ENCODE data around the gene BCKDHB. TPM values are rescaled to one million over a fixed set of nuclear protein-coding genes. Genes with fewer than 3 reads are reported as not detected.
"Not testable (repeated sequence)": the region's sequence is repeated elsewhere in the genome, so short reads cannot be mapped to it uniquely, and the experiment has no call there.

The BCKDHB gene
- total RNA-seq, 1 experiment from 2014 or later: 8.5 TPM

GRCh38 chr6:80256691-80257090, 150.2 kb downstream of the BCKDHB start:
- DNase-seq (ENCODE audit: low spot score): no peak

DNA sequence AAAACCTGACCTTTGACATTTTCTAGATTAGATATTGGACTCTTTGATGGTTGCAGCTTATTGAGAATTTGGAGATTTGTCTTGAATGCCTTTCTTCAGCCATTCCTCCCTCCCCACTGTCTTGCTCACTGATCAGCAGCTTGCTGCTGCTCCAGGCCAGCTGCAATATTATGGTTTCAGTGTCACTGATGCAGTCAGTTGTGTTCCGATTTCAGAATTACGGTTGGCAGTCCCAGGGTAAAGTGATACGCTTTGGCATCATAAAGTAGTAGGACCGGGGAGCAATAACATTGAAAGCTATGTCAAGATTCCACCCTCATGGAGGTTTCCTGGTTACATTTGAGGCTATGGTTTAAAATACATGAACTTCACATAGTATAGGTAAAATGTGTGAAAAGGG, 152.6 kb downstream of the BCKDHB start:
- no peak for DNase-seq (ENCODE audit: low spot score)

DNA sequence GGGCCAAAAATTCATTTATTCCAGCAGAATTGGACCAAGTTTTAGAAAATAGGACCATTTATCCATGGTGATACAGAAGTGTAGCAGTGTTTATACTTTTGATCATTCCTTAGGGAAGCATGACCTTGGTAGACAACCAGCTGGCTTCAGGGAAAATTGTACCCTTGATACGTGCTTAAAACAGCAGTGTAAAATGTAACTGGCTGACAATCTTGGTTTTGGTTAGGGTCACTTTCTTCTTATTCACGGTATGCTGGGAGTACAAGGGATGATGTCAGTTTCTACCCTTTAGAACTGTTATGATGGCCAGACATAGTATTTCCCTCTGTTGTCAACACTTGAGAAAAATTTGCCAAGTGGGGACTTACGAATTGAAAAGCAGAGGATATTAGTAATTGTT, 157.1 kb downstream of the BCKDHB start:
- no peak for DNase-seq (ENCODE audit: low spot score)

- no peak for DNase-seq (ENCODE audit: low spot score)
Measured at GRCh38 chr6:80268865-80269730, 162.6 kb downstream of the BCKDHB start.

GRCh38 chr6:80271074-80271473, 164.6 kb downstream of the BCKDHB start:
- no peak for DNase-seq (ENCODE audit: low spot score)

DNA sequence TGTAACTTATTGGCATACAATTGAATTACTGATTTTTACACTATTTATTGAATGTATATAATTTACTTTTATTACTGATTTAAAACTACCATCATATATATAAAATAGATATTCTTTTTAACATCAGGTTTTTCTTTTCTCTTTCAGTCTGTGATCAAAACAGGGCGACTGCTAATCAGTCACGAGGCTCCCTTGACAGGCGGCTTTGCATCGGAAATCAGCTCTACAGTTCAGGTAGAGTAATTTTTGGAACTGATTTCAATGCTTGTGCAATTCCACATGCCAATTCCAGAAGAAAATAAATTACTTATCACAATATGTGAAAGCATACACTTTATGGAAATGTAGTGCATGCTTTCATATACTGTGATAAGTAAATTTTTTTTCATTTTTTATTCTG, 166.5 kb downstream of the BCKDHB start:
- no peak for DNase-seq (ENCODE audit: low spot score)

- DNase-seq (ENCODE audit: low spot score): no peak
Measured at GRCh38 chr6:80276861-80277260, 170.4 kb downstream of the BCKDHB start.

DNA sequence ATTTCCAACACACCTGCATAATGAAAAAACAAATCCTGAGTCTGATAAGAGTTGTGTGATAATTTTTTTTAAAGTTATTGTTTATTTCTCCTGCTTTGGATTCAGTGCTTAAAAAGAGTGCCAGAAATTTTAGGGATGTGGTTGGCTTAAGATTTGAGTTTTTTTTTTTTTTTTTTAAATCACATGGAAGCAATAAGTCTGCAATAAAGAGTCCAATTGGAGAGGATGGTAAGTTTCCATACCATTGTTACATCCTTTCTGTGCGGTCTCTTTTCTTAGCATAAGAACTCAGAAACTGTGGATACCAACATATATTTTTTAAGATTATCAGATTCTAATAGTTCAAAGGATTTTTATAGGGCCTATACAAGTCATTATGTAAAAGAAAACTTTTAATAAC, 171.0 kb downstream of the BCKDHB start:
- DNase-seq (ENCODE audit: low spot score): no peak

DNA sequence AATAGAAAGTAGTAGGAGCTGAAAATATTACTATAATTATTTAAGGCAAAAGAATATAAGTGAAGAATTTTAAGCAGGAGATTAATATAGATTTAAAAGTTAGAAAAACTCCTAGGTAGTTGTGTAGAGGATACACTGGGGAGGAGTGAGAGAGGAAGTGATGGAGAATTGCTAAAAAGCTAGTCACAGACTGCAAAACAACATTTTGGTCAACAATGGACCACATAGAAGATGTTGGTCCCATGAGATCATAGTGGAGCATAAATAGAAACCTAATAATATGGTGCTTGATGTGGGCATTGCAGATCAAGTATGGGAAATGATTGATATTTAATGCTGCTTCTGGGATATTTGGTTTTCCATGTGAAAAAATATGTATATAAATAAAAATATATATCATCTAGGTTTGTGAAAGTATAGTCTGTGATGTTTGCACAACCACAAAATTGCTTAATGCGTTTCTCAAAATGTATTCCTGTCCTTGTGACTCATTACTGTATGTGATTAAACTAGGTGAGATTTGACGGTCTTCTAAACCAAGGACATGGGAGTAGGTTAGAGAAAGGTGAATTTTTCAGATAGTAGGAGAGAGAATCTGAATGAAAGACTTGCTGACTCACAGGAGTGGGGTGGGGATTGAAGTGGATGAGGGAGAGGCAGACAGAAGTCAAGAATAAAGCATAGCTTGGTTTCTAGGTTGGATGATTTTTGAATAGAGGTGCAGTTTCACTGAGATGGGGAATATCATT, 174.0 kb downstream of the BCKDHB start:
- DNase-seq (ENCODE audit: low spot score): peak; percentile 4

DNA sequence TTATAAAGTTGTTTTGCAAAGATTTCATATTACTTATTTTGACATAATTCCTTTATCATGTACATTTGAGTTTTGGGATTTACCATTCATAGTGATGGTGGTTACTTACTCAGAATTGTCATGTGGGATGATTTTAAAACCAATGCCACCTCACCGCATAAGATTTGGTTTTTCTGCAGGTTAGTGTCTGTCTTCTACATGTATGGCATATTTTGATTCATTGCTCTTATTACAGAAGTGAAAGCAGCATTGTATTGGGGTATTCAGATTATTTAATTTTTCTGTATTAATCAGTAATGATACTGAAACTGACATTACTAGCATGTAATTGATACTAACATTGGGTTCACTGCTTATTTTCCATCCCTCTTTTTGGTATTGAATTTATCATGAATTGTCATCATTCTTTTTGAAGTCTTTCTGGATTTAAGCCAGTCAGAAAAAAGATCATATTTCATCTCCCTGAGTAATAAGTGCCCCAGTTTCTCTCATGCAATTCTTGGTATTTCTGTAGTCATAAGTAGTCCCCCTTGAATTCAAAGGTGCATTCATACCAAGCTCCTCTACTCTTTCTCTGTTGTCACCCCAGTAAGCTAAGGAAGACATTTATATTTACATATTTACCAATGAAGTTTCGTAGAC, 176.6 kb downstream of the BCKDHB start:
- DNase-seq (ENCODE audit: low spot score): no peak

- no peak for DNase-seq (ENCODE audit: low spot score)
Measured at GRCh38 chr6:80287112-80287511, 180.6 kb downstream of the BCKDHB start.

GRCh38 chr6:80287607-80288006, 181.1 kb downstream of the BCKDHB start:
- DNase-seq (ENCODE audit: low spot score): no peak

- DNase-seq (ENCODE audit: low spot score): no peak
Measured at GRCh38 chr6:80289727-80290126, 183.3 kb downstream of the BCKDHB start.

- DNase-seq (ENCODE audit: low spot score): not testable (repeated sequence)
Measured at GRCh38 chr6:80294531-80294930, 188.1 kb downstream of the BCKDHB start.

GRCh38 chr6:80302716-80303115, 196.2 kb downstream of the BCKDHB start:
- DNase-seq (ENCODE audit: low spot score): no peak

DNA sequence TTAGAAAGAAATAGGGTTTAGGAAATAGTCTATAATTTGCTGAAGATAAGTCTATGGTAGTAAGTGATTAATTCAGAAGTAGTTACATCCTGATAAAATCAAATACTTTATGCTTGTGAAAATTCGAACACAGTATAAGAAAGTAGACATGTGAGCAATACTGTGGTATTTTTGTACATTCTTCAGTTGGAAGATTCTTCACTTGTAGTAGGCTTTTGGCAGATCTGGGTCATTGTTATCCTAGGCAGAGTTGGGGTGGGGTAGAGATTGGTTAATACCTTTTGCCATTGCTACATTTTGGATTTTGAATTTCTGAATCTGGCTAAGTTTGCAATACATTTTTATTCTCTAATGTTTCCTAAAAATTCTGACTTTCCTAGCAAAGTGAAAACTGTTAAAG, 197.5 kb downstream of the BCKDHB start:
- no peak for DNase-seq (ENCODE audit: low spot score)

DNA sequence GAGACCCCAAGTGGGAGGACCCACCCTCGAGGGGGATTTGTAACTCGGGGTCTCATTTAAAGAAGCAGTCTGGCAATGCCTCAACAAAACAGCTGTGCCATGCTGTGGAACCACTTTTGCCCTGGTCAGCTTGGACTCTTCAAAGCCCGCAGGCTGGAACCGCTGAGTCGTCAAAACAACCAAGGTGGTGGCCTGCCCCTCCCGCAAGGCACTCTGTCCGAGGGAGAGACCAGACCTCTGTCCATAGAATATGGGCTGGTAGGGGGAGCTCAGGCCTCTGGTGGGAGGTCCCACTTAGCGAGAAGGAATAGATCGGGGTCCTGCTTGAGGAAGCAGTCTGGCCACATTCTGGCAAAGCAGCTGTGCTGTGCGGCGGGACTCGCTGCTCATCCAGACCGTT, 208.1 kb downstream of the BCKDHB start:
- no peak for DNase-seq (ENCODE audit: low spot score)

DNA sequence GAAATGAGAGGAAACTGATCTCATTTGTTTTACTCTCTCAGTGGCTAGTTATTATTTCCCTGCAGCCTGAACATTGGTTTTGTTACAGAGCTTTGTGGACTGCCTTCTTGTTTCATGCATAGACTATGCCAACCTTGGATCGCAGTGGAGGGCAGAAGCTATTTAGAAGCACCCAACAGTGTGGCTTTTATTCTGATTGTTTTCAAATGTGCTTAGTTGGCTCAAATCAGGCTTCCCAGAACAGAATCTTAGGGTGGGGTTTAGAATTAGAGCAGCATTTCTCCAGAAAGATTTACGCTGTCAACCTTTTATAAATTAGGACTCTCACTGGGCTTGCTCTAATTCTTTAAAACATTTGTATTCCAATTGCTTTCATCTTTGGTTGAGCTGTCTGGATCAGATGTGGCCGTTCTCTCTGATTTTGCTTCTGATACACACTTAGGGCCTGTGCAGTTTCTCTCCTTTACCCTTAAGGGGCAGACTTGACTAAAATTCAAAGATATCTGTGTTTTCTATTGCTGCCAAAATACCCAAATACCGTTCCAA, 210.3 kb downstream of the BCKDHB start:
- DNase-seq (ENCODE audit: low spot score): no peak

DNA sequence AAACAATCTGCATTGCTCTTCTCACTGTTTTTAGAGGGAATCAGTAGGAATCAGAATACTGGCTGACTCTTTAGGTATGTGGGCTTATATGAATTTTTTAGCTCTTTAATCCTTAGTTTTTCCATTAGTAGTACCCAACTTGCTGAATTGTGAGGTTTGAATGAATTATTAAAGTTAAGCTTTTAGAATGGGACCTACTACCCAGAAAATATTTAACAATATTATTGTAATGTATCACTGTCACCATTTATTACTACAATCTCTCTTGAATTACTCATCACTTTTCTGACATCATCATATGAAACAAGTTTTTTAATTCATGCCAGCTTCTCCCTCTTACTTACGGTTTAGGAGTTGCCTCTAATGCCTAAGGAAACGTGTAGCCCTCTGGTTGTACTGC, 212.7 kb downstream of the BCKDHB start:
- DNase-seq (ENCODE audit: low spot score): no peak

DNA sequence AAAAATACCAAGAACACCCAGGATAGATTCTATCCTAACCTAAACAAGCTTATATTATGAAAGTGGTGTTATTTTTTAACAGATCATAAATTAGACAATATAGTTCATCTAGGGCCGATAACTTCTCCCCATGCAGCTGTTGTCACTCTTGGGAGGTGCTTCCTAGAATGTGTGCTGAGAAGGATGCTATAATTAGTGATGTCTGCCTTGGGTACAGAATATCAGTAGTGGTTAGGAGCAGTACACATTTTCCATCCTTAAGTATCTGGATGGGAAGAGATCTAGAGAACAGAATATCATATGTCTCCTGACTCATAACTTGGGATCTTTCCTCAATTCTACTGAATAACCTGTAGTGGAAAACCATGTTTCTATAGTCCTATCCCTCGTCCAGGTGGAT, 214.5 kb downstream of the BCKDHB start:
- no peak for DNase-seq (ENCODE audit: low spot score)

DNA sequence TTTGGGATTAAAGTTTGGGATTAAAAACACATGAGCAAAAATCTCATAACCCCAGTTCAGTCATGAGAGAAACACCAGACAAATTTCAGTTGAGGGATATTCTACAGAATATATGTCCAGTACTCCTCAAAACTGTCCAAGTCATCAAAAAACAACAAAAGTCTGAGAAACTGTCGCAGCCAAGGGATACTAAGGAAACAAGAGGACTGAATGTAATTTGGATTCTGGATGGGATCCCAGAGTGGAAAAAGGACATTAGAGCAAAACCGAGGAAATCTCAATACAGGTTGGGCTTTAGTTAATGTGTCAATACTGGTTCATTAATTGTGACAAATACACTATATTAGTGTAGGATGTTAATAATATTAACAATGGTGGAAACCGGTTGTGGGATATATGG, 219.3 kb downstream of the BCKDHB start:
- DNase-seq (ENCODE audit: low spot score): no peak

GRCh38 chr6:80328652-80329051, 222.2 kb downstream of the BCKDHB start:
- no peak for DNase-seq (ENCODE audit: low spot score)

All from H4 (cell line).